WTC11 (cell line): Measurements from ENCODE around the gene FAM3D.

Source experiments
- CBFB ChIP-seq: sonication (generic); formaldehyde crosslinking; IDR thresholded peaks from 2 replicates; pipeline ENCODE4 v1.8.1; 2022; ENCODE audit warnings: mild to moderate bottlenecking, low read depth, missing genetic modification reagents
- SP1 ChIP-seq: sonication (generic); formaldehyde crosslinking; conservative IDR thresholded peaks from 2 replicates; pipeline ENCODE4 v1.8.1; 2022; ENCODE audit warnings: missing genetic modification reagents
- USF2 ChIP-seq: sonication (generic); formaldehyde crosslinking; IDR thresholded peaks from 2 replicates; pipeline ENCODE4 v1.8.1; 2023; ENCODE audit warnings: mild to moderate bottlenecking, missing genetic modification reagents, moderate library complexity
- ZBTB21 ChIP-seq: sonication (generic); formaldehyde crosslinking; IDR thresholded peaks from 2 replicates; pipeline ENCODE4 v1.8.1; 2023; ENCODE audit warnings: mild to moderate bottlenecking, missing genetic modification reagents, borderline replicate concordance
- ZNF423 ChIP-seq: fragments of 250-450 bp; sonication (Bioruptor Pico); IDR thresholded peaks from 2 replicates; pipeline ENCODE4 v2.1.2; 2022; ENCODE audit warnings: mild to moderate bottlenecking, moderate library complexity
- TF ChIP-seq, protein P1 (sequence below): fragments of 200-600 bp; IDR thresholded peaks from 2 replicates; pipeline ENCODE4 v1.8.0; 2022; ENCODE audit warnings: antibody characterized with exemption
- TF ChIP-seq, protein P2 (sequence below): sonication (generic); formaldehyde crosslinking; conservative IDR thresholded peaks from 2 replicates; pipeline ENCODE4 v1.8.1; 2022; ENCODE audit warnings: mild to moderate bottlenecking, missing genetic modification reagents

- TF ChIP-seq USF2 (CRISPR knock-in tag) (no peak), CBFB (CRISPR knock-in tag) (no peak), ZNF423 (CRISPR knock-in tag) (no peak), ZBTB21 (CRISPR knock-in tag) (no peak), SP1 (CRISPR knock-in tag) (no peak)
- TF ChIP-seq, protein P1, sequence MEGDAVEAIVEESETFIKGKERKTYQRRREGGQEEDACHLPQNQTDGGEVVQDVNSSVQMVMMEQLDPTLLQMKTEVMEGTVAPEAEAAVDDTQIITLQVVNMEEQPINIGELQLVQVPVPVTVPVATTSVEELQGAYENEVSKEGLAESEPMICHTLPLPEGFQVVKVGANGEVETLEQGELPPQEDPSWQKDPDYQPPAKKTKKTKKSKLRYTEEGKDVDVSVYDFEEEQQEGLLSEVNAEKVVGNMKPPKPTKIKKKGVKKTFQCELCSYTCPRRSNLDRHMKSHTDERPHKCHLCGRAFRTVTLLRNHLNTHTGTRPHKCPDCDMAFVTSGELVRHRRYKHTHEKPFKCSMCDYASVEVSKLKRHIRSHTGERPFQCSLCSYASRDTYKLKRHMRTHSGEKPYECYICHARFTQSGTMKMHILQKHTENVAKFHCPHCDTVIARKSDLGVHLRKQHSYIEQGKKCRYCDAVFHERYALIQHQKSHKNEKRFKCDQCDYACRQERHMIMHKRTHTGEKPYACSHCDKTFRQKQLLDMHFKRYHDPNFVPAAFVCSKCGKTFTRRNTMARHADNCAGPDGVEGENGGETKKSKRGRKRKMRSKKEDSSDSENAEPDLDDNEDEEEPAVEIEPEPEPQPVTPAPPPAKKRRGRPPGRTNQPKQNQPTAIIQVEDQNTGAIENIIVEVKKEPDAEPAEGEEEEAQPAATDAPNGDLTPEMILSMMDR: no peak
- TF ChIP-seq, protein P2, sequence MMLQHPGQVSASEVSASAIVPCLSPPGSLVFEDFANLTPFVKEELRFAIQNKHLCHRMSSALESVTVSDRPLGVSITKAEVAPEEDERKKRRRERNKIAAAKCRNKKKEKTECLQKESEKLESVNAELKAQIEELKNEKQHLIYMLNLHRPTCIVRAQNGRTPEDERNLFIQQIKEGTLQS: no peak
These were observed 45.3 kb upstream of the FAM3D start for GRCh38 chr3:58711871-58712270.
